GM12864 (cell line): ENCODE results near the gene EML2.

Experiments used
- DNase-seq: peaks from one replicate; pipeline ENCODE4 v3.0.0-alpha.2; 2011; ENCODE audit warnings: low read depth
- H3K4me3 ChIP-seq: 2 replicates; pipeline ENCODE4 v1.5.1; 2011; ENCODE audit warnings: mild to moderate bottlenecking, low read depth, low read length, control low read depth
- TF ChIP-seq, protein P1 (sequence below): IDR thresholded peaks from 2 replicates; pipeline ENCODE4 v1.5.1; 2011; ENCODE audit warnings: low read depth, mild to moderate bottlenecking, moderate library complexity, low read length, control low read depth, inconsistent platforms; ENCODE audit errors: missing control alignments

The EML2 gene

GRCh38 chr19:45564131-45564780 is 74.9 kb downstream of the EML2 start:
- TF ChIP-seq, protein P1, sequence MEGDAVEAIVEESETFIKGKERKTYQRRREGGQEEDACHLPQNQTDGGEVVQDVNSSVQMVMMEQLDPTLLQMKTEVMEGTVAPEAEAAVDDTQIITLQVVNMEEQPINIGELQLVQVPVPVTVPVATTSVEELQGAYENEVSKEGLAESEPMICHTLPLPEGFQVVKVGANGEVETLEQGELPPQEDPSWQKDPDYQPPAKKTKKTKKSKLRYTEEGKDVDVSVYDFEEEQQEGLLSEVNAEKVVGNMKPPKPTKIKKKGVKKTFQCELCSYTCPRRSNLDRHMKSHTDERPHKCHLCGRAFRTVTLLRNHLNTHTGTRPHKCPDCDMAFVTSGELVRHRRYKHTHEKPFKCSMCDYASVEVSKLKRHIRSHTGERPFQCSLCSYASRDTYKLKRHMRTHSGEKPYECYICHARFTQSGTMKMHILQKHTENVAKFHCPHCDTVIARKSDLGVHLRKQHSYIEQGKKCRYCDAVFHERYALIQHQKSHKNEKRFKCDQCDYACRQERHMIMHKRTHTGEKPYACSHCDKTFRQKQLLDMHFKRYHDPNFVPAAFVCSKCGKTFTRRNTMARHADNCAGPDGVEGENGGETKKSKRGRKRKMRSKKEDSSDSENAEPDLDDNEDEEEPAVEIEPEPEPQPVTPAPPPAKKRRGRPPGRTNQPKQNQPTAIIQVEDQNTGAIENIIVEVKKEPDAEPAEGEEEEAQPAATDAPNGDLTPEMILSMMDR, result no peak
- no peak for DNase-seq
- no peak overlapping the region for H3K4me3 ChIP-seq

GRCh38 chr19:45560686-45561085 is 78.5 kb downstream of the EML2 start:
- TF ChIP-seq, protein P1, result no peak
- DNase-seq, result no peak
- H3K4me3 ChIP-seq, result no peak overlapping the region

DNA sequence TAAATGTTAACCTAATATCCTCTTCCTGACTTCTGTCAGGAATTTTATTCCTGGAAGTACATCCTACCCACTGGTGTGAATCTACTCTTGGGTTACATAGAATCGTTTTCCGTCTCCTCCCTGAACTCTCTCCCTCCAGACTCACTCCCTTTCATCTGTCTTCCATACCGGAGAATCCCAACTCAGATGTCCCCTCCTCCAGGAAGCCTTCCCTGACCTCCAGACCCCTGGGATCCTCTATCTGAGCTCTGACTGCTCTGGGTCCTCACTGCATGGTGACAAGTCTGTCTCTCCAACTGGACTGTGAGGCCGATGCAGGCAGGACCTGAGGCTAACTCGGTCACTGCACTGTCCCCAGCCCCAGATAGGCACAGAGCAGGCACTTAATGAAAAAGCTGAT is 79.2 kb downstream of the EML2 start:
- TF ChIP-seq, protein P1, result no peak

More for the DNA sequence above, 79.2 kb downstream of the EML2 start:
- no peak for DNase-seq
- H3K4me3 ChIP-seq, result no peak overlapping the region
